ENCODE results near the gene ARHGAP26.

ARHGAP26 gene

DNA sequence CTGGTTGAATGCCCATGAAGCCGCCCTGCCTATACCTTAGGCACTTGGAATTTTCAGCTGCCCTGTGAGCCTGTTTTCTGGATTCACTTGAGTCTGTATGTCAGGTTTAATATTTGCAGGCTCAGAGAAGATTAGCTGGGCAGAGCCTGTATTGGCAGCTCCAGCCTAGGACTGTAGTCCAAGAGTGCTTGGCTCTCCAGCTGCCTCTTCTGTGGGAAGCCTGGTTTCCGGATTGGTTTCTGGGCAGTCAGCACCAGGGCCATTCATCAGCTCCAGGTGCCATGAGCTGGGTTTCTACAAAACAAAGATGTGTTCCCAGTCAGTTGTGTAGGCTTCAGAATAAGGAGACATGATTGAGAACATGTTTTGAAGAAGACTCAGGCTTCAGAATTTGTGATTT lies 90.1 kb downstream of the ARHGAP26 start:
- TF ChIP-seq, protein P1, sequence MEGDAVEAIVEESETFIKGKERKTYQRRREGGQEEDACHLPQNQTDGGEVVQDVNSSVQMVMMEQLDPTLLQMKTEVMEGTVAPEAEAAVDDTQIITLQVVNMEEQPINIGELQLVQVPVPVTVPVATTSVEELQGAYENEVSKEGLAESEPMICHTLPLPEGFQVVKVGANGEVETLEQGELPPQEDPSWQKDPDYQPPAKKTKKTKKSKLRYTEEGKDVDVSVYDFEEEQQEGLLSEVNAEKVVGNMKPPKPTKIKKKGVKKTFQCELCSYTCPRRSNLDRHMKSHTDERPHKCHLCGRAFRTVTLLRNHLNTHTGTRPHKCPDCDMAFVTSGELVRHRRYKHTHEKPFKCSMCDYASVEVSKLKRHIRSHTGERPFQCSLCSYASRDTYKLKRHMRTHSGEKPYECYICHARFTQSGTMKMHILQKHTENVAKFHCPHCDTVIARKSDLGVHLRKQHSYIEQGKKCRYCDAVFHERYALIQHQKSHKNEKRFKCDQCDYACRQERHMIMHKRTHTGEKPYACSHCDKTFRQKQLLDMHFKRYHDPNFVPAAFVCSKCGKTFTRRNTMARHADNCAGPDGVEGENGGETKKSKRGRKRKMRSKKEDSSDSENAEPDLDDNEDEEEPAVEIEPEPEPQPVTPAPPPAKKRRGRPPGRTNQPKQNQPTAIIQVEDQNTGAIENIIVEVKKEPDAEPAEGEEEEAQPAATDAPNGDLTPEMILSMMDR (IDR thresholded peaks at IDR 0.05; ENCODE audit: control insufficient read depth, extremely low read depth, insufficient read depth), result no peak
- DNase-seq (ENCODE audit: low read depth), result no peak

DNA sequence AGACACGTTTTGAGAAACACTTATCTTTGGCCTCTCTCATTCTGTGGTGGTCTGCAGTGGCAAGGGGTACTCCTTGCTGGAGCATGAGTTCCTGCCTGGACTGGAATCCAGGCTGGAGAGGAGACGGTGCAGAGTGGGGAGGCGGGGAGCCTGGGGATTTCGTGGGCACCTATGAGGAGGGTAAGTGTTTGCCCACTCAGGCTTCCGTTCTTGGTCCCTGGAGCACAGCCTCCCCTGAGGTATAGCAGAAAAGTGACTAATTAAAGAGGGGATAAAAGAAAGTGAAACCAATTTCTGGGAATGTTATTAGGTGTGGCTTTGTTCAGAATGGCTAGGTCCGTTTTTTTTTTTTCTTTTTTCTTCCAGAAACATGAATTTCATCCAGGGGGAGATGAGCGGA lies 90.8 kb downstream of the ARHGAP26 start:
- H3K4me3 ChIP-seq (ENCODE audit: low read depth, low read length), result no peak overlapping the region
- TF ChIP-seq, protein P1 (IDR thresholded peaks at IDR 0.05; ENCODE audit: control insufficient read depth, extremely low read depth, insufficient read depth), result no peak
- DNase-seq (ENCODE audit: low read depth), result no peak

More for the DNA sequence above, 90.1 kb downstream of the ARHGAP26 start:
- H3K4me3 ChIP-seq (ENCODE audit: low read depth, low read length), result no peak overlapping the region

DNA sequence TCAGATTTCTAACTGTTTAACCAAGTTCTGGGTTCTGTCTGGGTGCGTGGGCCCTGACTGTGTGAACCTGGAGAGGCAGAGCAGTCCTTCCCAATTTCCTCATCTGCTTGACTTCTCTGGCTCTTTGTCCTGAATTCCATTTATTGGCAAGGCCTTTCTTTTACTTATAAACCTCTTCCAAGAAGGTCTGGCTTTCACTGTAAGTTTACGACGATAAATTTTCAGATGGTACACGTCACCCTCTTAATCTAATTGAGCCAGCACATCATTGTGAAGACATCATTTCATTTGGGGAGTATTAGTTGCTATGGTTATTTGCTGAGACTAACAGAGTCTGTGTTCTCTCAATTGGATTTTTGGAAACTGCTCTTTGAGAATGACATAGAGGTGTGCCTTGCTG lies 92.4 kb downstream of the ARHGAP26 start:
- no peak for DNase-seq (ENCODE audit: low read depth)
- TF ChIP-seq, protein P1 (IDR thresholded peaks at IDR 0.05; ENCODE audit: control insufficient read depth, extremely low read depth, insufficient read depth), result no peak
- no peak overlapping the region for H3K4me3 ChIP-seq (ENCODE audit: low read depth, low read length)

DNA sequence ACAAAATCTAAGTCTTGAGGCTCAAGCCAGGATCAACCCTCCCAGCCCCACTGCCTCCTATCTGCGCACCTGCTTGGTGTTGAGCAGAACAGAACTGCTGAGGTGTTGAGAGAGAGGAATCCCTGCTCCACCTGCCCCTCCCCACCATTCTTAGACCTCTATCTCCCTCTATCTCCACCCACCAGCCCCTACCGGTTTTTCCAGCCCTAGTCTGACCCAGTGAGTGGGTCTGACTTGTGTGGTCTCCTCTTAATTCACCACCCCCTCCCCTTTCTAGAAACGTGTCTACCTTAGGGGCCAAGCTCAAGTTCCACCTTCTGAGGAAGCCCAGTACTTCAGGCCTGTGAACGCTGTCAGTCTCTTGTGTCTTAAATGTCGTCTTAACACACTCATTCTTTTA lies 93.7 kb downstream of the ARHGAP26 start:
- TF ChIP-seq, protein P1 (IDR thresholded peaks at IDR 0.05; ENCODE audit: control insufficient read depth, extremely low read depth, insufficient read depth), result no peak
- H3K4me3 ChIP-seq (ENCODE audit: low read depth, low read length), result no peak overlapping the region
- DNase-seq (ENCODE audit: low read depth), result no peak

DNA sequence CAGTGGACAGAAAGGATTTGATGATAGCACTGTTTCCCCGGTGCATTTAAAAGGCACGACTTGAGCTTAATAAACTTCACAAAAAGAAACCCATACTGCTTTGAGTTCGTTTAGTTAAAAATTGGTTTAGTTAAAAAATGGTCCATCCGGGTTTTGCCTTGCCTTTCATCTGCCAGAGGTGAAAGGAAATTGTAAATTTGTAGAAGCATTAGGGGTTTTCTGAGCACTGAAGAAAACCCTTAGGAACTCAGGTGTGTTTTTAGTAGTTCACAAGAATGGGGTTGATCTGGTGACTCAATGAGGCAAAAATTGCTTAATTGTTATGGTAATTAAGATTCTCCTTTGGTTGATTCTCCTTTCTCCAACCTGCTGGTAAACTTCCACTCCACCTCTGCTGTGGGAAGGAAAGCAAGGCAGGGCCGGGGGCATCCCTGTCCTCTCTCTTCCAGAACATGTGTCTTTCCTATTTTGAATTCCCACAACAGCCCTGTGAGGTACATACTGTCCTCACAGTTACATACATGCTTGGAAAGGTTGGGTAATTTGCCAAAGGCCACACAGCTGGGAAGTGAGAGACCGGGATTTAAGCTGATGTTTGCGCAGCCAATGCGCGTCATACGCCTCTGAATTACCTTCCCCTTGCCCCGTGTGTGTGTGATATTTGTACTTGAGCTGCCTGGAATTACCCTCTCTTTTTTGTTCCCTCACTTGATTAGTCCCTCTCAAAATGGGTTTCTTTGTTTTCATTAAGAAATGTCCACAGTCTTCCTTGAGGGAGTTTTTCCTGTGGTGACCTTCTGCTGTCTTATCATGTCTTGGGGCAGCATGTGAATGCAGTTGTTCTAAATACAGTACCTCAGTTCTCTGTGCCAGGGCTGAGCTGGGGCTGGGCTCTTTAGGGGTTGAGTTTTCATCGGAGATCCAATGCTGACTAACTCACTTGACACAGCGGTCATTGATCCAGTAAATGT lies 94.4 kb downstream of the ARHGAP26 start:
- no peak for DNase-seq (ENCODE audit: low read depth)
- no peak overlapping the region for H3K4me3 ChIP-seq (ENCODE audit: low read depth, low read length)
- TF ChIP-seq, protein P1 (IDR thresholded peaks at IDR 0.05; ENCODE audit: control insufficient read depth, extremely low read depth, insufficient read depth), result no peak

DNA sequence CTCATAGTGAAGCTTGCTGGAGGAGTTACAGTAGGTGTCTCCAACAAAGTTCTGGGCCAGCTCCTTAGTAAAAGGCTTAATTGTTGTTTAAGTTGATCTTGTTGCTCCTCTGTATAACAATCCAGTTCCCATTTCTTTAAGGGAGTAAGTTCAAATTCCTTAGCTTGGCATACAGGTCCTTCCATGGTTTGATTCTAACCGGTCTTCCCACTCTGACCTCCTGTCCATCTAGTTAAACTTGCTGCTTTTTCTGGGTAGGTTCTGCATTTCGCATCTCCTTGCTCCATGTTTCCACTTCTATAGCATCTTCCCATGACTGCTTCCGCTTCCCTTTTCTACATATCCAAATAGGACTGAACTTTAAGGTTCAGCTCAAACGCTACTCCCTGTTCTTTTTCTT lies 95.5 kb downstream of the ARHGAP26 start:
- H3K4me3 ChIP-seq (ENCODE audit: low read depth, low read length), result no peak overlapping the region
- TF ChIP-seq, protein P1 (IDR thresholded peaks at IDR 0.05; ENCODE audit: control insufficient read depth, extremely low read depth, insufficient read depth), result no peak
- no peak for DNase-seq (ENCODE audit: low read depth)

All from LNCaP clone FGC (cell line).